HG03175 (cell line): ENCODE results near the gene SPATA32.

Source experiments
- ATAC-seq: cut with Tn5 transposase; IDR thresholded peaks from one replicate; pipeline ENCODE4 v1.9.1; 2021; ENCODE audit warnings: mild to moderate bottlenecking, moderate library complexity; ENCODE audit not compliant: unreplicated experiment

Gene SPATA32

DNA sequence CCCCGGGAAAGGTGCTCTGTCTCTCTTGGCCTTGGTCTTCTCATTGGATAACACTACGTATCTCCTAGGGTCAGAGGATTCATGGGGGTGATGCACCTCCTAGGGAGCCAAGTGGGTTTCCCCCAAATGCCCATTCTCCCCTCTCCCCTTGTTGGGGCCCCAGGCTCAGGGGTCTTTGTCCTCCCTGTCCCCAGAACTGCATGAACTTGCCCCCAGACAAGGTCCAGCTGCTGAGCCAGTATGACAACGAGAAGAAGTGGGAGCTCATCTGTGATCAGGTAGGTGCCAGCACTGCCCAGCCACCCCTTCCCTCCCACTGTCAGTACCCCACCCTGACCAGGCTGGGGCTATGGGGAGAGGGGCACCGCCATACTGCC is 31.5 kb downstream of the SPATA32 start:
- ATAC-seq: no peak

DNA sequence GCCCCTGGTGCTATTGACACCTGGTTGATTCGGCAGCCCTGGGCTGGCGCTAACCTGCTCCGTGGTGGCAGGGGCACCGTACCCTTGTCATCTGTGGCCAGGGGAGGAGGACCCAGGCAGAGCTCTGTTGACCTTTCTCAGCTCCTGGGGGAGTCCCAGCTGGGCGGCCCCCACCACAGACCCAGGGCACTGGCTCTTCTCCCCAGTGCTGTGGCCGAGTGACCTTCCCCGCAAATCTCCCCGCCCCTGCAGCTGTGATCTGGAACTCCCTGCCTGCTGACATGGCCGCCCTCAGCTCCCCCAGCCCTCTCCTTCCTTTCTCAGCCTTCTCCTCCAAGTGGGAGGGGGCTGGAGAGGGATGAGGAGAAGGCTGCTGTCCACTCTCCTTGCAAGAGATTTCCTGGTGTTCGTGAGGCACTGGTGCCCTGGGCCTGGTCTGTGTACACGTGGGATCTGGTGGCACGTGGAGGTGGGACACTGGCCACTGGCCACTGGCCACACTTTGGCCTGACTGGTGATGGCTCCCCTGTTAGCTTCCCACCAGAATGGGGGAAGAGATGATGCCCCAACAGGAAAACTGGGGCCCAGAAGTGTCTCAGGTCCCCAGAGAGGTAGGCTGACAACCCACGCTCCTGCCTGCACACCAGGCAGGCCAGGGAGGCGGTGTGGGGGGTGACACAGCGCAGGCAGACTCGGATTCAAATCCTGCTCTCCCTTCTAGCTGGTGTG is 32.0 kb downstream of the SPATA32 start:
- no peak for ATAC-seq

DNA sequence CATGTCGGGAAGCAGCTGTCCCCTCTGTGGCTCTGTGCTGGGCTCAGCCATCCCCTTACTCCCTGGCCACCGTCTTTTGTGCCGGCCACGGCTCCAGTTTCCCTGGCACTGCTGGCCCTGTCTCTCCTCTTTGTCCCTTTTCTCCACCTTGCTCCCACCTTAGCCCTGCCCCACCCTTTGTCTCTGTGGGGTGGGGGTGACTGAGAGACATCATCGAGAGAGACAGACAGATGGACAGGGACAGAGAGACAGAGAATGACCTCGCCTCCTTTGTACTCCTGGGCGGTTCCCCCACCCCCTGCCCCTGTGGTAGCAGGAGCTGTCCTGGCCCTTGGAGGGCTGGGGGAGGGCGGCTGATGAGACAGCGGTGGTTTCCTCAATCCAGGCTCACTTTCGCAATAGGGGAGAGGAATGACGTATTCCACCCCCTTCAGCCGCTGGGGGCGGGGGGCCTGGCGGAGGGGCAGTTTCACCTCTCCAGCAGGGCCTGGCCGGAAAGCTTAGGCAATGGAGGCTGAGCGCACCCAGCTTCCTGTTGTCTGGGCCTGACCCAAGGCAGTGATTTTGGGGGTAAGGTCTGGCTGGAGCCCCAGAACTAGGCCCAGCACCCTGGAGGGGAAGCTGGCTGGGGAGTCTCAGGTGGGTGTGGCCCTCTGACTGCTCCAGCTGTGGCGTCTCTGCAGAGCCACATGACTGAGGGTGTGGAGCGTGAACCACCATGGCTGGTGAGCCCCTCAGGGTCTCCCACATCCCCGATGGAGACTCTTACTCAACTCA is 32.9 kb downstream of the SPATA32 start:
- ATAC-seq: peak; percentile 34

DNA sequence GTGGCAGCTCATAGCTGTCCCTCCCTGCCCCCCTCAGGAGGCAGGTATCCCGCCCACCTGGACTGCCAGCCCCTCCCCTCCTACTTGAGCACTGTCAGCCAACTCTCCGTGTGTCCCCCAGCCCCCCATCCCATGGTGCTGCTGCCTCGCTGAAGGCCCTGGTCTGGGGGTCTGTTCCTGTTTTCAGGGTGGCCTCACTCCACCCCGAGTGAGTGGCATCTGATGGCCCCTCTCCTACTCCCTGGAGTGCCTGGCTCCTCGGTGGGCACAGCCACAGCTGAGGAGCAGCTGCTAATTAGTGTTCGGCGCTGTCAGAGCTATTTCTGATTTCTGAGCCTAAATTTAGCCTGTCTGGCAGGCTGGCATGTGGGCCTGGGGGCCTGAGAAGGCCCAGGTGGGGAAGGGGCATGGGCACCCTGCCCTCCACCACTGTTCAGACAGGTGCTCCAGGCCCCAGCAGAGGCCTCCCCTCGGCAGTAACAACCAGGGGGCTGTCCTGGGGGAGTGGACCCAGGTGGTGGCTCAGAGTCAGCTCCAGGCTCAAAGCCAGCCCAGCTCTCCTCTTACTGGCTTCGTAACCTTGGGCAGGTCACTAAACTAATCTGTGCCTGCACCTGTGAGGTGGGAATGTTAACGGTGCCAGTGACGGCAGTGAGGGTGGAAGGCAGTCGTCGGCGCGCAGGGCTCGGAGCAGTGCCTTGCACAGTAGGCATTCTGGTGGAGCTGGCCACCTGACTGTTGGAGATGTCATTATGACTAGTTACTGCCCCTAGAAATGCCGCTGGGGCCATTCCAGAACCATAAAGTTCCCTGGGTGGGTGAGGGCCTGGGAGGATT is 33.8 kb downstream of the SPATA32 start:
- no peak for ATAC-seq

DNA sequence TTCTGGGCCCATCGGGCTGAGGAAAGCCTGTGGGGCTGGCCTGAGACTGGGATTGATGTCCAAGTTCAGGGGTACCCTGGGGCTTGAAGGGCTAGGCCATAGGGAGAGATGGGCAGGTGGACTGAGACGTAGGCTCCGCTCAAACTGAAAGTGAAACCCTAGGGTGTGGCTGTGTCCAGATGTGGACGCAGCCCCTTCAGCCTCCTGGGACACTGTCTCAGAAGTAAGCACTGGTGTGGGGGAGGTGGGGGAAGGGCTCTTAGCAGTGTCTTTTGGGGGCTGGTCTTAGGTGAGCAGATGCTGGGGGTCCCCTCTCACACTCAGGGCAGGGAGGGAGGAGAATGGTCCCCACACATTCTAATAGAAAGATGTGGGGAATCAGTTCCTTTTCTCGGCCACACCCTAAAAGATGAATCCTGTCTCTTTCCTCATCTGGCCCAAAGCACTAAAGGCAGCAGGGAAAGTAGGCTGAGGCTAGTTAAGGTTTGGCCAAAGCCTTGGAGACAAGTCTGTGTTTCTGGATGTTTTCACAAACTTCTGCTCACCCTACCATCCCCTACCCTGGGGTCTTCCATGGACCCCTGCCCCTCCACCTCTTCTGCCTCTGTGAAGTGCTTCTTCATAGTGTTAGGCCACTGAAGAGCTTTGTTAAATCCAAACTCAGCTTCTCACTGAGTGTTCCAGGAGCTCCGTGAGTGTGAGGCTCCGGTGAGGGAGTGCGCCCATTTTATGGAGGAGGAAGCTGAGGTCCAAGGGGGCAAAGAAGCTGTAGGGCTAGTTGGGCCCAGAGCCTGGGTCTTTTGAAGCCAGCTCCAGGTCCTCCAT is 34.6 kb downstream of the SPATA32 start:
- ATAC-seq: no peak

DNA sequence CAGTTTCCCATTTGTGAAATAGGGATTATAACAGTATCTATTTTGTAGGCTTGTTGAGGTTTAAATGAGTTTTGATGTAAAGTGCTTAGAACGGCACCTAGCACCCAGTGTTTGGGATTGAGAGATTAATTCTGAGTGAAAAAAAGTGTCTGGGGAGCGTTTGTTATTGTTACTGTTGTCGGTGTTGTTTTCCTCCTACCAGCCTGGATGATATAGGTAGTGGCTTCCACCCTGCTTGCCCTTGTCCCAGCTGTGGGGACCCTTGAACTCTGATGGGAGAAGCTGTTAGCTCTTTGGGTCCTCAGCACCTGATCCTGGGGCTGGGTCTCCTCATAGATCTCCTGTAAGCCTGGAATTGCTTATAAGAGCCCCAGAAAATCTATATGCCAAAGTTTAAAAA is 35.3 kb downstream of the SPATA32 start:
- ATAC-seq: no peak

DNA sequence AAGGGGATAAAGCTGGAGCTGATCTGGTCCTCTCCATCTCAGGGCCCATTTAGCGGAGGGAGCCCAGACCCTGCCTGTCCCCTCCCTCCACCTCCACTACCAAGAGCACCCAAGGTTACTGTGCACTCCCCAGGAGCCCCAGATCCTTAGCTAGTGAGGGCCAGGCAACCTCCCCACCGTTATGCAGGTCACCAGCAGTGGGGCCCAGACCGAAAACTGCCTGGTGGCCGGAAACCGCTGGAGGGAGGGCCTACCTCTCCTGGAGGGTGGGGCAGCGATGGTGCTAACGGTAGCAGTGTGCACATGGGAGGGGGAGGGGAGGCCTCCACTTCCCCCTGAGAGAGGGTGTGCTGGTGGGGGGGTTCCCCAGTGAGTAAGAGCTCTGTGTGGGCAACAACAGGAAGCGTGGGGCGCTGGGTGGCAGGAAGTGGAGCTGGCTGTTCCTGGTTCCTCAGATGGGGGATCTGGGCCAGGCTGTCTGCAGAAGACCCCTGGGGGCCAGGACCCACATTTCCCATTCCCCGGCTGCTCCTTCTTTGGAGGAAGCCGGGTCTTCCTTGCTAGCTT is 35.8 kb downstream of the SPATA32 start:
- ATAC-seq: peak; percentile 41

DNA sequence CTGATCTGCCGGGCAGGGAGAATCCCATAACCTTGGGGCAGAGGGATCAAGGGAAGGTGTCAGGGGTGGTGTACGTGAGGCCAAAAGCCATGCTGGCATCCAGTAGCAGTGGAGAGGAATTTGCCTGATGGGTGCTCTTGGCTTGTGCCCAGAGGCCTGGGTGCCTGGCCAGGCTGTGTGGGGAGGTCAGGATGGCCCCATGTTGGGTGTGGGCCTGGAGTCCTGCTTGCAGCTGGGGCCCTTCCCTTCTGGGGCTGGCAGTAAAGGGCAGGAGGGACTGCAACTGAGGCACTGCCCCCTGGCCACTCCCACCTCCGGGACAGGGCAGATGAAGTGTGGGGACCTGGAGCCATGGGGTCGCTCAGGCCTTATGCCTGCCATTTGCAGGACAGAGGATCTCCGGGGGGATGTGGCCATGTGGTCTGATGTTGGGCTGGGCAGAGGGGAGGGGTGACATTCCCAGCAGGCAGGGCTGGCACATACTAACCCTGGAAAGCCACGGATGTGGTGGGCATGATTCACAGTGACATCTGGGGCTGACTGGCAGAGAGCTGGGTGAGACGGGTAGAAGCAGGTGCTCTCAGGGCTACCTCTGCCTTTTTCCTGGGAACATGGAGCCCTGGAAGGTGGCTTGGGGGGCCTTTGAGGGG is 36.7 kb downstream of the SPATA32 start:
- no peak for ATAC-seq

DNA sequence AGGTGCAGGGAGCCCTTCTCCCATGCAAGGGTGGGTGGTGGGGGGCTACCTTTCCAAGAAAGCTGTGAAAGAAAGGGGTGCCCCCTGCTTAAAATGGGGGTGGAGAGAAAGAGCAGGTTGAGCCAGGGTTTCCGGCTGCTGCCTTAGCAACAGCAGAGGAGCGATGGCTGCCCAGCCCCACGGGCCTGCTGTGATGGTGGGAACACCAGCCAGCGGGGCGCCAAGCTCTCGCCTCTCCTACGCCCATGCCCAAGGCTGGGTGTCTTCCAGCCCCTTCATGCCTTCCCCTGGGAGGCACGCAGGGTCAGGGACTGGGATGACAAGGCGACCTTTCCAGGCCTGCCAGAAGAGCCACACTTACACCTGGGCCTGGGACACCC is 37.2 kb downstream of the SPATA32 start:
- ATAC-seq: no peak

DNA sequence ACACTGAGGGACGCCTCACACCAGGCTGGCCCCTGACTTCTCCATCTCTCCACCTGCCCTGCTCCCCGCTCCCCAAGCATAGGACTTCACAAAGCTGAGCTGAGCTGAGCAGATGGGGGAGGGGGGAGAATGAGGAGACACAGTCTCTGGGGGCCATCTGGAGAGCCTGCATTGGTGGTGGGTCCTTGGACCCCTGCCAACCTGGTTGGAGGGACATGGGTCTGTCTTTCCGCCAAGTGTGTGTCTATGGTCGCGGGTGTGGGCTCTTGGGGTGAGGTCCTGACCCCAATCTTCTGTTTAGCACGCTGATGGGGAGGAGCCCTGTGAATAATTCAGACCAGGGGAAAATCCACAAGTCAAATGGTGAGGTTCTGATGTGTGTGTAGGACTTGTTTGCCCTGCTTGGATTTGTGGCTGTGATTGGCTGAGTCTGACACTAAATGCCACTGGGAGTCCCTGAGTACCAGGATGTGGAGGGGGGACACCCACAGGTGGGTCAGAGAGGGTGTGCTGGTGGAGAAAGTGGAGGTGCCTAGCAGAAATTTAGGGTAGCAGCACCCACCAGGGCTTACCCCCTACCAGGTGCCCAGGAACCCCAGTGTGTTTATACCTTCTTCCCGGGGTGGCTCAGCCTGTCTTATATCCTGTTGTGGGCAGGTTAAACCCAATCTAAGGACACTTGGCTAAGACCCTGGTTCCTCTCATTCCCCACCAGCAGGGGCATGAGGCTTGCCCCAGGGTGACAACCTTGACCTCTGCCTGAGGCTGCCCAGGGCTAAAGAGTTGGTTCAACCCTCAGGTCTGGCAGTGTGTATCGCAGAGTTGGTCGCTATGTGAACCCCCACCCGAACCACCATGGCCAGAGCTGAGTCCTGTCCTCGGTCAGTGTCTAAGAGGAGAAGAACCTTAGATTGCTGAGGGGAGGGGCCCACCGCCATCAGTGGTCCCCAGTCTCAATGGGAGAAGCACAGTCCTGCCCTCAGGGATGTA is 38.1 kb downstream of the SPATA32 start:
- ATAC-seq: no peak

DNA sequence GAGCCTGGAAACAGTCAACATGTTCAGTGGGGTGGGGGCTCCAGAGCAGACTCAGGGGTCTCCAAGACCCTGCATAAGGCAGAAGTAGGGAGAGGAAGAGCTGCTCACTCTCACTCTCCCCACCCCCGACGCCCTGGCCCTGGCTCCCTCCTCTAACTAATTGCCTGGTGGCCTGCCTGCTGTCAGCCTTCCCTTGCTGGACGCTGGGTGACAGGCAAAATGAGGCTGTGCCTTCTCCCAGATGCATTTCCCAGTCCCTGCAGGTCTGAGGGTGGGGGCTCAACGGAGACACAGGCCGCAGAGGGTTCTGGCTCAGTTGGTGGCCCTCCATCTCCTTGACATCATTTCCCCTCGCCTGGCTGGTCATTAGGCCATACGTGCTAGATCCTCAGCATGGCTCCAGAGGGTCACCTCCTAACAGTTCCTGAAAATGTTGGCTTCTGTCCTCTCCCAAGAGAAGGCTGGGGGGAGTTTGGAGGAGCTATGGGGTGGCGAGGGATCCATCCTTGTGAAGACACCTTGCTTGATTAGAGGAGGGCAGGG is 38.8 kb downstream of the SPATA32 start:
- no peak for ATAC-seq

DNA sequence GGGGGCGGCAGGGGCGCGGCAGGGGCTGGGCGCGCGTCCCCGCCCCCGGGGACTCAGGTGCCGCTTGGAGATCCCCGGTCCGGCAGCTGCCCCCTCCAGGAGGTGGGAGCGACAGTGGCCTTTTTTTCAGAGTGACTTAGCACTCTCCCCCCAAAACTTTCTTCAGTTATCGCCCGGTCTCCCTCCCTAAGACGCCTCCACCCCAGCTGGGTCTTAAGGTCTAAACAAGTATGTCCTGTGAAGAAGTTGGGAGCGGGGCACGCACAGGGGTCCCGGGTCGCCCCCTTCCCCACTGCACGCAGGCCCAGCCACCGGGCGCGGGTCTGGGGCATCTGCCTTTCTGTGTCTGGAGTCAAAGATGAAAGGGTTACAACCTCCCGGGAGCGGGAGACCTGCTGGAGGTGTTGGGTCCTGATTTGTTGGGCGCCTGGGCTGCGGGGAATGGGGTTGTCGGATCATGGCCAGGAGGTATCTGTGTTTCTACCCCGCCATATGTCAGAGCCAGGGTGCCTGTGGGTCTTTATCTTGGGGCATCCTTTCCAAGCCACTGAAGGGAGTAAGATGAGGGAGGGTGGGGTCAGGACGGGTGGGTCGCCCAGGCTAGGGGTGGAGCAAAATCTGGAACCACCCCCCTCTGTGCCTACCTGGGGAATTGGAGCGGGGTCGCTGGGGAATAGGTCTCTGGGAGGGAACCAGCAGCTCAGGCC is 39.5 kb downstream of the SPATA32 start:
- no peak for ATAC-seq

DNA sequence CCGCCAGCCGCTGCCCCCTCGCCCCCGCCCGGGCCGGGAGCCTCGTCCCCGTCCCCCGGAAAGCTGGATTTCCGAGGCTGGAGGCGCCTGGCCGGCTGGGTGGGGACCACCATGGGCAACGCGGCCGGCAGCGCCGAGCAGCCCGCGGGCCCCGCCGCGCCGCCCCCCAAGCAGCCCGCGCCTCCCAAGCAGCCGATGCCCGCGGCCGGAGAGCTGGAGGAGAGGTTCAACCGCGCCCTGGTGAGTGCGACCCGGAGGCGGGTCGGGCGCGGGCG is 39.9 kb downstream of the SPATA32 start:
- ATAC-seq: no peak

DNA sequence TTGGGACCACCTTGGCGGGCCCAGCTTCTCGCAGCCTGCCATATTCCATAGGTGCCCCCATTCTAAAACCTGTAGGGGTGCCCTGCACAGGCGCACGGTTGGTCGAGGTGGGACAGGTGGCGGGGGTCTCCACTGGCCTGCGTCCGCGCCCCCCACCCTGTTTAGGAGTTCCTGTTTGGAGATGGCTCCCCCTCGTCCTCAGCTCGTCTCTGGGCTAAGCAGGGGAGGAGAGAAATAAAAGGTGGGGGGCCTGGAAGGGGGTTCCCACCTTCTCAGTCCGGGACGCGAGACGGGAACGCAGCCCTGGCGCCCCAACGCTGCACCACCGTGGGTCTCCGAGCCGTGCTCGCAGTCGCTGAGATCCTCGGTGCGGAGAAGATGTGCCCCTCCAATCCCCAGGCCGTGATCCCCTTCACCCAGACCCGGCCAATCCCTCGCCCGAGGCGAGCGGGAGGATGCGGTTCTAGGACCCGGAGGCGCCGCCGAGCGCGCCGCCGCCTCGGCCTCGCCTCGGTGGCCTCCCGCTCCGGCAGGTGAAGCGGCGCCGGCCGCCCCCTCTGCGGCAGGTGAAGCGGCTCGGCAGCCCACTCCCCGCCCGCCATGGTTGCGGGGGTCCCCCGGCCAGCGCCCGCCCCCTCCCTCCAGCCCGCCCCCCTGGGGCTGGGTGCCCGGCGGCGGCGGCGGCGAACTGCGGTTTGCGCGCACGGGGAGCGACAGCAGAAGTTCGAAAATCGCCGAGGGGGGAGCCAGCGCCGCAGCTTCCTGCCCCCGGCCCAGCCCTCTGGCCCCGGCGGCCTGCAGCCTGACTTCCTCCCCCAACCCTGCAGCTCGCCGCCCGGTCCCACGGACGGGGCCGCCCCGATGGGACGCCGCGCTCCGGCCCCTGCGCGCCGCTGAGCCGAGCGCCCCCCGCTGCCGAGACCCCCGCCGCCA is 40.5 kb downstream of the SPATA32 start, which contains the start of gene FMNL1:
TSS of gene FMNL1 (plus strand) at position 805 of the 933 bp plus-strand sequence. CDS start 240 bp downstream, outside the sequence.
- peak; percentile 29 for ATAC-seq

DNA sequence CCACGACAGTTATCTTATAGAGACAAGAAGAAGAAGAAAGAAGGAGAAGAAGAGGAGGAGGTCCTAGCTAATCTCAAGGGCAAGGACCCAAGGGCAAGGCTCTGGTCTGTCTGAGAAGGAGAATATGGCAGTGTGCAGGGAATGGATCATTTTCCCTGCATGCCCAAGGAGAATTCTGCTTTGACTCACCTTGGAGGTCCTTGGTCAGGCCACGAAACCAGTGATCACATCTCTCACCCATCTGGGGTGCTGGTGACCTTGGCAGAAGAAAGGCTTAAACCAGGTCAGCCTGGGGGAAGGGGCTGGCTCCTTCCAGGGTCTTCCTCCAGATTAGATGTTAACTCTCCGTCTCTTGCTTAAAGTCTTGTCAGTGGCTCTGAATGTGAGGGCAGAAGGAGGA is 41.8 kb downstream of the SPATA32 start:
- no peak for ATAC-seq

DNA sequence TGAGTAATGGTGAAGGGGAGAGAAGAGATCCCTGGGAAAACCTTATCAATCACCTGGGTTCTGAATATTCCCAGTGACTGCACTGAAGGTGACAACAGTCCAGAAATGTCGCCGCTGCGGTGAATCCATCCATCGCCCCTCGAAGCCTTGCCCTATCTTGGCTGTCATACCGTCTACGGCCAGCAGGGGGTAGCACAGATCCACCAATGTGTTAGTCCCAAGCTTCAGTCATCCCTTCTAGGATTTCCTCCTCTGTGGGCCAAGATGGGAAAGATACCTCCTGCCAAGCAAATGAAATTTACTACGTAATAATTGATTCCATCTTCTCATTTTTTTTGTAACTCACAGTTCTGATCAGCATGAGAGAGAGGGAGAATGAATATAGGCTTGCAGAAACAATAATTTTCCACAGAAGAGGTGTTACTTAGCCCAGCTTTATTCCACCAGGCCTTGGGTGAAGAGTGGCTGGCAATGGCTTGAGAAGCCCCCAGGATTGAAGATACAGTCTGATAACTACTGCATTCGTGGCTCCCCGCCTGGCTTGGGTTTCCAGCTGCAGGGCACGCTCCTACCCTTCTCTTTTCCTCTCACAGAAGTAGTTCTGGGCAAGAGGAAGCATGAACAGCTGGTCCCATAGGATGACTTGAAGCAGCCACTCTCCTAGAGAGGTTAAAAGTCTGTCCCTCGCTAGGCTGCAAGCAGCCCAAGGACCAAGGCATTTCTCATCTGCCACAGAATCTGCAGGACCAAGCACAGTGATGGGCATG is 42.8 kb downstream of the SPATA32 start:
- no peak for ATAC-seq
